Measurements from ENCODE around the gene WIPI1. TPM values are rescaled to one million over a fixed set of nuclear protein-coding genes. Genes with fewer than 3 reads are reported as not detected.

Gene WIPI1
- total and polyA plus RNA-seq, 10 of the 15 experiments (the other 5 are each of a cell fraction or from before 2014, with no cell fraction given): 6.5 to 44.5 (median 26.2) TPM

- no peak for TF ChIP-seq BMI1 (IDR thresholded peaks at IDR 0.05; ENCODE audit: borderline replicate concordance)
- TF ChIP-seq ATF3 (IDR thresholded peaks at IDR 0.05; ENCODE audit: borderline replicate concordance, extremely low read depth, low read depth, low read length): no peak
- no peak for TF ChIP-seq TAF1 (IDR thresholded peaks at IDR 0.05; ENCODE audit: borderline replicate concordance, low read depth, low read length)
- TF ChIP-seq POU2F2 (IDR thresholded peaks at IDR 0.05; ENCODE audit: borderline replicate concordance, low read depth, low read length): no peak
- no peak for TF ChIP-seq NR2C2 (IDR thresholded peaks at IDR 0.05; ENCODE audit: borderline replicate concordance, control insufficient read depth, insufficient read length, low read depth)
- no peak for TF ChIP-seq JUNB (IDR thresholded peaks at IDR 0.05)
- TF ChIP-seq ELK1 (IDR thresholded peaks at IDR 0.05; ENCODE audit: low read depth, low read length): no peak
- TF ChIP-seq HDAC6 (IDR thresholded peaks at IDR 0.05; ENCODE audit: unreplicated experiment): no peak
- no peak for TF ChIP-seq HDAC2 (IDR thresholded peaks at IDR 0.05)
- no peak for TF ChIP-seq POLR2AphosphoS5 (IDR thresholded peaks at IDR 0.05; ENCODE audit: low read length)
- TF ChIP-seq USF1 (IDR thresholded peaks at IDR 0.05; ENCODE audit: borderline replicate concordance, extremely low read length, insufficient read depth, low read depth, low read length): no peak
- TF ChIP-seq CUX1 (IDR thresholded peaks at IDR 0.05; ENCODE audit: insufficient replicate concordance, low read depth, low read length): no peak
- TF ChIP-seq SMAD5 (IDR thresholded peaks at IDR 0.05; ENCODE audit: low read depth): no peak
- TF ChIP-seq CHD2 (IDR thresholded peaks at IDR 0.05; ENCODE audit: borderline replicate concordance, low read depth, low read length): no peak
- TF ChIP-seq CEBPB (IDR thresholded peaks at IDR 0.05; ENCODE audit: borderline replicate concordance in 1 of 2, low read depth in 2 of 2, low read length in 2 of 2): no peak
- in situ Hi-C loops (cut with MboI) (no loop called here), intact Hi-C loops (cut with micrococcal nuclease; ENCODE audit: unreplicated experiment) (no loop called here)
- Histone ChIP-seq H2AFZ (ENCODE audit: control insufficient read depth, low read depth, low read length) (no peak overlapping the region), H3K27ac (ENCODE audit: control insufficient read depth, insufficient read depth) (no peak overlapping the region), H3K4me2 (ENCODE audit: control insufficient read depth, insufficient read depth) (no peak overlapping the region), H3K27me3 (replicated peaks in 1 of 2; ENCODE audit: control insufficient read depth in 2 of 2, insufficient read depth in 2 of 2, low read length in 1 of 2) (no peaks in the 10 kb centered on the region), H3K4me3 (no peak overlapping the region), H3K36me3 (ENCODE audit: control insufficient read depth in 2 of 2, insufficient read depth in 2 of 2, low read length in 1 of 2) (no peaks in the 10 kb centered on the region), H3K79me2 (ENCODE audit: control insufficient read depth, insufficient read depth, low read length) (no peaks in the 10 kb centered on the region), H3K9ac (ENCODE audit: control insufficient read depth, insufficient read depth, low read length) (no peak overlapping the region), H4K20me1 (ENCODE audit: control insufficient read depth, insufficient read depth) (no peaks in the 10 kb centered on the region), H3K4me1 (ENCODE audit: control insufficient read depth, insufficient read depth, low read length) (peaks cover 26% of the 10 kb centered on the region), H3K9me3 (replicated peaks; ENCODE audit: control insufficient read depth, insufficient read depth, low read length) (no peaks in the 10 kb centered on the region)
- no TSS peak for BruUV-seq (replicated peaks)
- SMC1A ChIA-PET (ENCODE audit: uncharacterized antibody, unreplicated experiment): interaction anchor here (1.6 to 8.3 kb wide), 3 partner anchors 13 to 41 kb away, joined by 4 to 97 read pairs (median 22); partner anchors contain the start of gene PRKAR1A
- no peak for DNase-seq (ENCODE audit: low read depth, low spot score)
- no peak for ATAC-seq
- CTCF ChIA-PET: interaction anchor here (1.9 to 6.2 kb wide), 3 partner anchors 12 to 41 kb away, joined by 4 to 59 read pairs (median 29); partner anchors contain the start of gene PRKAR1A
- WGBS (ENCODE audit: insufficient coverage, insufficient replicate concordance, low lambda C conversion rate, missing lambda C conversion rate): 92% methylated on average over 5 of the region's 5 CpGs
- POLR2A ChIA-PET: interaction anchor here (0.6 to 4.4 kb wide), 5 partner anchors 11 to 59 kb away, joined by 3 to 46 read pairs (median 3); partner anchors contain the start of genes PRKAR1A and WIPI1
- no peak for FAIRE-seq
- RAD21 ChIA-PET (ENCODE audit: unreplicated experiment): interaction anchor here (0.9 to 3.1 kb wide), 3 partner anchors 10 to 39 kb away, joined by 3 to 43 read pairs (median 17); partner anchors contain the start of gene WIPI1
These were observed 42.3 kb upstream of the WIPI1 start for GRCh38 chr17:68499587-68499986.
